T-helper 9 cell (primary cell): ENCODE results near the gene SYCE3.
A peak's percentile ranks its signal among the peaks of the same experiment; 100 is the strongest.
"Not testable (repeated sequence)": the region's sequence is repeated elsewhere in the genome, so short reads cannot be mapped to it uniquely, and the experiment has no call there.

ENCODE experiments used
- DNase-seq: peaks from one replicate; pipeline ENCODE4 v3.0.0-alpha.2; 2020

SYCE3 gene

DNA sequence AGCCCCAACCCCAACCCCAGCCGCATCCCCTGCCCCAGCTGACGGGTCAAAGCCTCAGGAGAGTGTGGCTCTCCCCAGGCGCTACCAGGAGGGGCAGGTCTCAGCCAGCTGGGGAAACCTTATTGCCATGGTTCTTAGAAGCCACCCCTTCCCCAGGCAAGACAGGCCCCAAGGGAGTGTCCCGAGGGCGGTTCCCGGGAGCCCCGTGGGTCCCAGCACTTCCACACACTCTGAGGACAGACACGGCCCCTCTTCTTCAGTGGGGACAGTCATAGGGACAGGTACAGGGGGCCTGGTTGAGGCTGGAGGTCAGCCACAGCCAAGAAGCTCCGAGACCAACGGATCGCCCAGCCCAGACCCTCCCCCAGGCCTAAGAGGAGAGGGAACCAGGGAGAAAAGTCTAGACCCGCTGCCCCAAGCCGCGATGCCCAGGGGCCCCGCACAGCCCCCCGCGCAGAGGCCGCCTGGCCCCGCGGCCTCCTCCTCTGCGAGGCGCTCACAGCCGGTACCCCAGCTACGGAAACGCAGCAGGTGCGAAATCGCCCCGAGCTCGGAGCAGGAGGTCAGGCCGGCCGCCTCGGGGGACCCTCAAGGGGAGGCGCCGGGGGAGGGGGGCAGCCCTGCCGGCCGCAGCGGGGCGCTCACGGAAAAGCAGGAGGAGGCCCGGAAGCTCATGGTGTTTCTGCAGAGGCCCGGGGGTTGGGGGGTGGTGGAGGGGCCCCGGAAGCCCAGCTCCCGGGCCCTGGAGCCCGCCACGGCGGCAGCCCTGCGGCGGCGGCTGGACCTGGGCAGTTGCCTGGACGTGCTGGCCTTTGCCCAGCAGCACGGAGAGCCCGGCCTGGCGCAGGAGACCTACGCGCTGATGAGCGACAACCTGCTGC lies 14.4 kb downstream of the SYCE3 start:
- DNase-seq = peak; percentile 54

DNA sequence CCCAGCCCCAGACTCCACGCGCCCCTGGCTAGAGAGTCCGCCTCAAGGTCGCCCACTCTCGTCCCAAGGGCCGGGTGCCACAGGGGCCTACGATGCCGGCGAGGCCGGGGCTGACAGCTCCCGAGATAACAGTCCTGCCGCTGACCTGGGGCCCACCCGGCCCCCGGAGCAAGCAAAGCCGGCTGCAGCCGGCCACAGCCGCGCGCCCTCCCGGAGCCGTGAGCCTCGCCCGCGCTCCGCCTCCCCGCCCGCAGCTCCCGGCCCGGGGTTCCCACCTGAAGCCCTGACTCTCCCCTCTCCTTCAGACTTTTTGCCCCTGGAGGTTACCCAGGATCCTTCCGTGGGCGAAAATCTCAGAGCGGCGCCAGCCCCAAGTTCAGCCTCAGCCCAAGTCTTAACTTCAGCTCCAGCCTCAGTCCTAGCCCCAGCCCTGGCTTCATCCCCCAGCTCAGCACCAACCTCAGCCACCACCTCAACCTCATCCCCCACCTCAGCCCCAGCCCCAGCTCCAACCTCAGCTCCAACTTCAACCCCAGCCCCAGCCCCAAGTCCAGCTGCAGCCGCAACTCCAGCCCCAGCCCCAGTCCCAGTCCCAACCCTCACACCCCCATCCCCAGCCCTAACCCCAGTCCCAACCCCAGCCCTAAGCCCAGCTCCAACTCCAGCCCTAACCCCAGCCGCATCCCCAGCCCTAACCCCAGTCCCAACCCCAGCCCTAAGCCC lies 15.3 kb downstream of the SYCE3 start:
- DNase-seq = no peak

DNA sequence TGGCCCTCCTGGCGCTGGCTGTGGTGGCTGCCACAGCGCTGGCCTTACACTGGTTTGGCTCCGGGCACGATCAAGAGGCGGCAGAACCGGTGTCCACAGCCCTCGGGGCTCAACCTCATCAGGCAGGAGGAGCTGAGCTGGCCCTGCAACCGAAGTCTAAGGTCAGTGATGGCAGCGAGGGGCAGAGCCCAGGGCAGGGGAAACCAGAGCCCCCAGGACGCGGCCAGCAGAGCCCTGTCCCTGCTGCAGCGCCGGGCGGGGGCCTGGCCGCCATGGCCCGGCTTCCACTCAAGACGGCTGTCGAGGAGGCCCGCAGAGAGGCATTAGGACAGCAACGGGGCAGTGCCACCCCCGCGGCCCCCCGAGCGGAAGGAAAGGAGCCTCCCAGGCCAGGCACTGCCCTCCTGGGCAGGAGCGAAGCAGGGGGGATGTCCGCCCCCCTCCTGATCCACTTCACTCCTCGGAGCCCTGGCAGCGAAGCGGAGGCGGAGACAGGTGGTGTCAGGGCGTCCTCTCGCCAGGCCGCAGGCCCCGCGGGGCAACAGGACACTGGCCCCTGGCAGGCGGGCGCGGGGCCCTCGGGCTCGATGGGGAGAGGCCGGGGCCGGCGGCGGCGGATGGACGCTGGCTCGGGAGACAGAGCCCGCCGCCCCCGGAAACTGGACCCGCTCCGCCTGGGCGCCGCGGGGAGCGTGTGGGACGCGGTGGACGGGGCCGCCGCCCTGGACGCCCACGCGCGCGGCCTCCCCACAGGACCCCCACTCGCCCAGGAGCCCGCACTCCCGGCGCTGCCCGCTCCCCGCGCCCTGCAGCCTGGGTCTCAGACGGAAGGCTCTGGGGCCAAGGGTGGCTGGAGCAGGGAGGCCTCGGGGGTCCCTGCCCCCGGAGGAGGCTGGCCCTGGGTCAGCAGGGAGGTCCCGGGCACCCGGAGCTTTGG lies 16.1 kb downstream of the SYCE3 start:
- no peak for DNase-seq

DNA sequence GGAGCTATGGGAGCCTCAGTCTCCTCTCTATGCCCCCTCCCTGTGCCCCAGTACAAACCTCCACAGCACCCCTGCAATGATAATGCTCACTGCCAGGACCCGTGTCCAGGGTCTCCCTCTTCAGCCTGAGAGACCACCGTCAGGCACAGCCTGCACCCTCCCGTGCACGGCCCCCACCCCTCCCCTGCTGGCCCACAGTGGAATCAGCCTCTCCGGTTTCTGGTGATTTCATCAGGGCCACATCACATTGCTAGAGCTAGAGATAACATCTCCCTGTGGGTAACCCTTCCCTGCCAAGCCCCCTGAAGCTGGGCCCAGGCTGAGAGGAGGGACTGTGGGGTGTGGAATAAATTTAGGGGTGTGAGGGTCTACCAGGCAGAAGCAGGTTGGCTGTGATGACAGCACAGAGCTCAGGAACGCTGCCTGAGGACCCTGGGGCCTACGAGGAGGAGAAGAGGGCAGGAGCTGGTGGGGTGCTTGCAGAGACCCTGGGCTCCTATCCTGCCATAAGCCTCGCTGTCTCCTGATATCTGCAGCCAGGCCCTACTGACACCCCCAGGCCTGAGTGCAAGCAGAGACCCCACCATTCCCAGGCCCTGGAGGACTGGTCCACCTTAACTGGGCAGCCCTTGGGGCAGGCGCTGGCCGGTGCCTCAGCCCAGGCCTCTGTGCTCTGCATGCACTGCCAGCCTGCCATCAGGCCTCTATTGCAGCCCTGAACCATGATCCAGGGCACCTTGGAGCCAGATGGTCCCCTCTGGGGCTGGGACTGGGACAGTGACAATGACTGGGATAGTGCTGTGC lies 17.0 kb downstream of the SYCE3 start, which contains the start of gene KLHDC7B:
Gene KLHDC7B (plus strand): TSS at position 378 of the 804 bp plus-strand sequence. CDS start 345 bp downstream, at position 723.
- no peak for DNase-seq

DNA sequence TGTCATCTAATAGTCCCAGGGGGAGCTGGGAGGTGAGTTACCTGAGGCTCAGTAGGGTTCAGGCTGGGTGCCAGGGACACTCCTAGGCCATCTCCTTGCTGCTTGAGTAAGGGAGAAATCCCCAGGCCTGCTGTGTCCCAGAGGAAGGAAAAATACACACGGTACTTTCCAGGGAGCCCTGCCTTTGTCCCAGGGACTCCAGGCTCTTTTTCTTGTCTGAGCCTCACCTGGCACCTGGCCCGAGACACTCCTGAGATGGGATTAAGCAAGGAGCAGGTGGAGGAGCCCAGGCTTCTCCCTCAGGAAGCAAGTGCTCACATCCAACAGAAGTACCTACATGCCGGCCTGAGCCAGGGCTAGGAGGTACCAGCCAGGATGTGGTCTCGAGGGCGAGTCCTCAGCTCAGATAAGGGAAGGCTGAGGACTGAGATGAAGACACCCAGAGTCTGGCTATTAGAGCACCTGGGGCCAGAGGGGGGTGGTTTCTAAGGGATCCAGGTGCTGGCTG lies 17.9 kb downstream of the SYCE3 start:
- no peak for DNase-seq

DNA sequence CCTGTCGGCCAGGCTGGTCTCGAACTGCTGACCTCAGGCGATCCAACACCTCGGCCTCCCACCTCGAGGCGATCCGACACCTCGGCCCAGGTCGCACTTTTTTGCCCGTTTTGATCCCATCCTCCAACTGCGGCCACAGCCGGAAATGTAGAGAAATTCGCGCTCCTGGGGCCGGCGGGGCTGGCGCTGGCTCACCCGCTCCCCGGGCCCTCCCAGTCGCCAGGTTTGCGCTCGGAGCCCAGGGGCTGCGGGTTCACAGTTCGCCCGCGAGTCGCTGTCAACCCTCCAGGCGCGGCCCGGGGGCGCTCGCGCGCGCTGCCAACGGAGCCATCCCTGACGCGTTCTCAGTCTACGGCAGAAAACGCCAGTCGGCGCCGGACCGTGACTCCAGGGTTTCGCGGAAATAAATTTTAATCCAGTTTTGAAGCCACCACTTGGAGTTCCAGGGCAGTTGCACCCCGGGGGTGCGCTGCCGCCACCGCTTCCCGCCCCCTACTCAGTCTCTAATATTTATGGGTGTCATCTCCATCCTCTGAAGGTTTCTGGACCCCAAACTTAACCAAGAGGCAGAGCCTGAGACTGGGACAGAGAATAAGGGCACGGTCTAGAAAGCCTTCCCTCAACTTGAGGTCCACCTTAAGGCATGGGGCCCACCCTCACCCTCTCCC lies 18.5 kb downstream of the SYCE3 start:
- DNase-seq = peak; percentile 75

DNA sequence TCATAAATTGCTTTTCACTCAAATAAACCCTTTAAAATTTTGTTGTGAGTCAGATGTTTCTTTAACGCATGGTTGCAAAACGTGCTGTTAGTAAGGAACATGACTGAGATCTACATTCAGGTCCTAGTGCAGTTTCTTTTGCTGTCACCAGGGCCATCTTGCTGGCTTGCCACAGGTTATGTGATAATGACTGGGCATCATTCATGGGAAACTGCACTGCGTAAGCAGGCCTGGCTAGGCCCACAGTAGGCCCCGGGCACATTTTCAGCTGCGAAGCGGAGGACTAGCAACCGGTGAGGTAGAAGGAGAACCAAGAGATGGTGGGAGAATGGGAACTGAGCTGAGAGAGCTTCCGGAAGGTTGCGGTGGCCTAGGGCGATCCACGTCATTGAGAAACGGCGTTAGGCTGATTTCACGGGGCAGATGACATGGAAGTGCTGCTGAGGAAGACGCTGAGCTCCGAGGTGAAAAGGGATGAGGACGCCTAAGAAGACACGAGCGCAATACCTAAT lies 20.2 kb downstream of the SYCE3 start:
- no peak for DNase-seq

DNA sequence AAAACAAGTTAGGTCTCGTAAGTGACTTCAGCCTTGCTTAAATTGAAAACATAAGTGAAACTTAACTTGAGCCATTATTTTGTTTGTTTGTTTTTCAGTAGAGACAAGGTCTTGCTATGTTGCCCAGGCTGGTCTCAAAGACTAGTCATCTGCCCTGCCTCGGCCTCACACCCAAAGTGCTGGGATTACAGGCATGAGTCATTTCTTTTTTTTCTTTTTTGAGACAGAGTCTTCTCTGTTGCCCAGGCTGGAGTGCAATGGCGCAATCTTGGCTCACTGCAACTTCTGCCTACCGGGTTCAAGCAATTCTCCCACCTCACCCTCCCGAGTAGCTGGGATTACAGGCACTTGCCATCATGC lies 21.1 kb downstream of the SYCE3 start:
- not testable (repeated sequence) for DNase-seq

DNA sequence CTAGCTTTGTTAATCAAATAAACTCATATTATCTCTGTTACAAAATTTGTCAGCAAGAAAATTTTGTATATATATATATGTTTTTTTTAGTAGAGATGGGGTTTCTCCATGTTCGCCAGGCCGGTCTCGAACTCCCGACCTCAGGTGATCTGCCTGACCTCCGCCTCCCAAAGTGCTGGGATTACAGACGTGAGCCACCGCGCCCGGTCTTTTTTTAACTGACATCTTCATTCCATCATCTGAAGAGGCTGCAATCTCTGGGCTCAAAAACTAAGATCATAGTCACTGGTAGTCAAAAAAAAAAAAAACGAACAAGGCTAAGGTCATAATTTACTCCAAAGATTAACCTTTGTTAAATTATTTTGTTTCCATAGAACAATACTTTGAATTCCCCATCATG lies 22.3 kb downstream of the SYCE3 start:
- no peak for DNase-seq

DNA sequence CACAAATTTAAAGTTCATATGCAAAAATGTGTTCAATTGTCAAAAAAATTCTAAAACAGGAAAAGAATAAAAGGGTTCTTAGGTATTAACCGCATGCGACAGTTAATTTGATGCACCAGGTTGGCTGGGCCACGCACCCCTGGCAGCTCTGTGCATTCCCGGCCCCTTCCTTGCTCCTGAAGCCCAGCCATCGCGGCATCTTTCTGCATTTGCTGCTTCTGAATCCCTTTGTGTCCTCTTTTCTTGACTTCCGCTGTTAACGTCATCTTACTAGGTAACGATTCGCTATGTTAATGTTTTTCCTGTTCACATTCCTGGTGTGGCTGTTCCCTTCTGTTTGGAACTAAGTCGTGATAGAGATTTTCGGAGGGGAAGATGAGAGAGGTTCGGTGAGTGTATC lies 25.0 kb downstream of the SYCE3 start:
- DNase-seq = no peak

DNA sequence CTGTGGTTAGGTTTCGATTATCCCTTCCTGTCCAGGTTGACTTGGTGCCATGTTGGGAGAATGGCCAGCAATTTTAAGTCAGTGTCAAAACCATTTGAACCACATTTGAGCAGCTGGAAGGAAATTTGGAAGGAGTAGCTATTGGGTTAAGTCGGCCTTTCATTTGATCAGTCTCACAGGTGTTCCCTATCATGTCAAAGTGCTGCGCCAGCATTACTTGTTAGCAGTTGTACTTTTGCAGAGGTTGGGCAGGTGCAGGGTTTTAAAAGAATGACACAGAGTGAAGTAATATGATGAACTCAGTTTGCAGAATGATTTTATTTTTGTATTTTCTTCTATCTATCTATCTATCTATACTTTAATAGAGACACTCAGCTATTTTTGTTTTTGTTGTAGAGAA lies 26.5 kb downstream of the SYCE3 start:
- no peak for DNase-seq

DNA sequence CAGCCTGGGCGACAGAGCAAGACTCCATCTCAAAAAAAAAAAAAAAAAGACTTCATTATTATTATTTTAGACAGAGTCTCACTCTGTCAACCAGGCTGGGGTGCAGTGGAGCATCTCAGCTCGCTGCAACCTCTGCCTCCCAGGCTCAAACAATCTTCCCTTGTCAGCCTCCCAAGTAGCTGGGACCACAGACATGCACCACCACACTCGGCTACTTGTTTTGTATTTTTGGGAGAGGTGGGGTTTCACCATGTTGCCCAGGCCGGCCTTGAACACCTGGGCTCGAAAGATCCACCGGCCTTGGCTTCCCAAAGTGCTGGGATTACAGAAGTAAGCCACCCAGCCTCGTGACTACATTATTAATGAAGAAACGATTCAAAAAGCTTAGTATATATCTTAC lies 27.6 kb downstream of the SYCE3 start:
- no peak for DNase-seq

DNA sequence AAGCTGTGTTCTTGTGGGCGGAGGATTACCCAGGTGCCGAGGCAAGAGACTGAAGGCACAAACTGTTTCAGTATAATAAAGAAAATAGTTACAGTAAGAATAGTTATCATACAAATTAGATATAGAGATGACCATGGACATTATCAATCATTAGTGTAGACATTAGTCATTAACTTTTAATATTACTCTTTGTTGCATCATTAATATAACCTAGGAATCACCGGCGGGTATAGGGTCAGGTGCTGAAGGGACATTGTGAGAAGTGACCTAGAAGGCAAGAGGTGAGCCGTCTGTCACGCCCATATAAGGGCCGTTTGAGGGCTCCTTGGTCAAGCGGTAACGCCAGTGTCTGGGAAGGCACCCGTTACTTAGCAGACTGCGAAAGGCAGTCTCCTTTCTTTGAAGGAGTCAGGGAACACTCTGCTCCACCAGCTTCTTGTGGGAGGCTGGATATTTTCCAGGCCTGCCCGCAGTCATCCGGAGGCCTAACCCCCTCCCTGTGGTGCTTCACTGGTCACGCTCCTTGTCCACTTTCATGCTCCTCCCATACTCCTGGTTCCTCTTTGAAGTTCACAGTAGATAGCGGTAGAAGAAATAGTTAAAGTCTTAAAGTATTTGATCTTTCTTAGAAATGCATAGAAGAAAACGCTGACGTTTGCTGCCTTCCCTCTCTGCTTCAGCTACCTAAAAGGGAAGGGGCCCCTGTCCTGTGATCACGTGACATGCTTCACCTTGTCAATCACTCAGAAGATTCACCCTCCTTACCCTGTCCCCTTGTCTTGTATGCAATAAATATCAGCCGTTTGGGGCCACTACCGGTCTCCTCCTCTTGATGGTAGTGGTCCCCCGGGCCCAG lies 28.6 kb downstream of the SYCE3 start:
- DNase-seq = not testable (repeated sequence)

DNA sequence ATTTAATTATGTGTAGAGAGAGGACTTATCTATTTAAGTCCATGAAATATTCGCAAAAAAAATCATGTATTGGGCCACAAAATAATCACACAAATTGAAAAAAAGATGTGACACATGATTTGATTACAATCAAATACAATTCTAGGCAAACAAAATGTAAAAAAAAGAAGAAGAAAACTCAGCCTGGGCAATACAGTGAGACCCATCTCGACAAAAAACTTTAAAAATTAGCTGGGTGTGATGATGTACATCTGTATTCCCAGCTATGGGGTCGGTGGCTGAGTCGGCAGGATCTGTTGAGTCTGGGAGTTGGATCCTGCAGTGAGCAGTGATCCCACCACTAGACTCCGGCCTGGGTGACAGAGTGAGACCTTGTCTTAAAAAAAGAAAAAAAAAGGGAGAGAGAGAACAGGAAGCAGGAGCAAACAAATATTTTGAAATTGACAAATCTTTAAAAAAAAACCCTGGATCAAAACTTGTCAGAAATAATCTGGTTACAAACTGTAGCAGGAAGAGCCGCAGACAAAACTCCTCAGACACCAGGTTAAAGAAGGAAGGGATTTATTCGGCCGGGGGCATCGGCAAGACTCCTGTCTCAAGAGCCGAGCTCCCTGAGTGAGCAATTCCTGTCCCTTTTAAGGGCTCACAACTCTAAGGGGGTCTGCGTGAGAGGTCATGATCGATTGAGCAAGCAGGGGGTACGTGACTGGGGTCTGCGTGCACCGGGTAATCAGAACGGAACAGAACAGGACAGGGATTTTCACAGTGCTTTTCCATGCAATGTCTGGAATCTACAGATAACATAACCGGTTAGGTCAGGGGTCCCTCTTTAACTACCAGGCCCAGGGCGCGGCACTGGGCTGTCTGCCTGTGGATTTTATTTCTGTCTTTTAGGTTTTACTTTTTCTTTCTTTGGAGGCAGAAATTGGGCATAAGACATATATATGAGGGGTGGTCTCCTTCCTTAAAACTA lies 29.6 kb downstream of the SYCE3 start:
- no peak for DNase-seq

DNA sequence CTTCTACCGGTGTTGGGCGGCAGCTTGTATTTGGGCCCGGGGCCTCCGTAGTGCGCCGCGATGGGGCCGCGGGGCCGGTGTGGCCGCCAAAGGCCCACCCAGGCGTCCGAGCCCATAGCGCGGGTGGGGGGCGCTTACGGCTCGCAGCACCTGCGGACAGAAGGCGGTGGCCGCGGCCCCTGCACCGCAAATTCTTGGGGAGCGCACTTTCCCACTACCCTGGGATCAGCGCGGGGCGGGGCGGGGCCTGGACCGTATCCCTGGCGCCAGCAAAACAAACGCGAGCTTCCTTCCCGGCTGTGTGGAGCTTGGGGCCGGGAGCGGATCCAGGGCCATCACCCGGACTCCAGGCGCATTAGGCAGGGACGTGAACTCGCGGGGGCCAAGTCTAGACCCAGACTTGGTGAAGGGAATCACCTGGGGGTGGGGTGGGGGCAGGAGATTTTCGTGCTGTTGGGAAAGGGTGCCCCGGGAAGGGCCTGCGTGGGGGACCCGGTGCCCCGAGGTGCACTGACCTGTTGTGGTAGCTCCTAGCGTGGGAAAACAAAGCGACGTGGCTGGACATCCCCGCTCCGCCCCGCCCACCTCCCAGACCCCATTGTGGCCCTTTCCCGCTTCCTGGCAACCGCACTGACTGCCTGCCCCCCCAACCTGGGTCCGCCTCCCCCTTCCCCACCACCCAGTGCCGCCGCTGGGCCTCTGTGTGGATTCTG lies 30.6 kb downstream of the SYCE3 start:
- no peak for DNase-seq

DNA sequence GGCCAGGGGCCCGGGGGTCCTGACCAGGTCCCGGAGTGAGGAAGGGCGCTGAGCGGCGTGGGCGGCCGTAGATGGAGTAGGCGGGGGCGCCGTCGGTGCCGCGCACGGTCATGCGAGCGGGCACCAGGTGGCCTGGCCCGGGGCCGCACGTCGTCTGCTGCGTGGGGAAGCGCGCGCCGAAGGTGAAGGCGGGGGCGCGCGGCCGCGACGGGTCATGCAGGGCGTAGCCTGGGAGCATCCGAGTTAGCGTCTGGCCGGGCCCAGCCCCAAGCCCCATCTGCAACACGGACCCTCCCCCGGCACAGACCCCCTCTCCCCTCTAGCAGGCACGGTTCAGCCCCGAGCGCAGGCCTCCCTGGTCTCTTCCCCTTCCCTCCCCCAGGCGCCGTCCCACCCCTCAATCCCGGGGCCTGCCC lies 31.2 kb downstream of the SYCE3 start:
- peak; percentile 51 for DNase-seq

DNA sequence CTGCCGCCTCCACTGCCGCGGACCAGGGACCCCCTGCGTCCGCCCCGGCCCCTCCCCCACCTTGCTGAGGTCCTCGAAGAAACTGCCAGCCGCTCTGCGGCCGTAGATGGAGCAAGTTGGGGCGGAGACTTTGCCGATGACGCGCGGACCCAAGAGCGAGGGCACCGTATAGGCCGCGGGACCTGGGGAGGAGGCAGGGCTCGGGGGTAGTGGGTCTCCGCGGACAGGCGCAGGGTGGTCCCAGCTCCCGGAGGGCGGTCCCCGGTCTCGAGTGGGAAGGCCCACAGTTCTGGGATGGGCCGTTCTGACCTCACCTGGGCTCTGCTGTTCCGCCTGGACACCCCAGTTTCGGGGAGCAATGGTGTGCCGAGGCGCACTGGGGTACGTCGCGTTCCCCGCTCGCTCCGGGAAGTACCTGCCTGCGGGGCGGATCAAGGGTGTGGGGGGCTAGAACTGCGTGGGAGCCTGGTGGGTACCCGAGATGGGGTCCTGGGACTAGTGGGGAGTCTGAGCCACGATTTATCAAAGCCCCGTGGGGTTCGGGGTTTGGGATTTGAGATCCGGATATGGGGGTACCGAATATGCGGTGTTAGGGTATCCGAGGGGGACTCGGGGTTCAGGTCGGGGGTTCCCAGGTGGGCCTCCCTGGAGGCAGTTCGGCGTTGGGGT lies 31.7 kb downstream of the SYCE3 start:
- peak; percentile 65 for DNase-seq

DNA sequence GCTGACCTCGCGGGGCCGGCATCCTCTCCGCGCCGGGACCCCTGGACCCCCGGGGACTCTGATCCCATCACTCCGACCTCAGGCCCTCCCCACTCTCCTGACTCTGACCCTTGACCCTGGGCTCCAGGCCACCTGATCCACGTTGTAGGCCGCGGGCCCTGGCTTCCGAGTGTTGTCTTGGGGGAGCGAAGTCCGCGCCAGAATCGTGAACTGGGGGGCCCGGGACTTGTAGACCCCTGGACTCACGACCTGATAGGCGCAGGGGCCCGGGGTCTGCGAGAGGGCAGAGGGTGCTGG lies 32.2 kb downstream of the SYCE3 start:
- no peak for DNase-seq
